Measurements from ENCODE around the gene AFF2.

AFF2 gene

DNA sequence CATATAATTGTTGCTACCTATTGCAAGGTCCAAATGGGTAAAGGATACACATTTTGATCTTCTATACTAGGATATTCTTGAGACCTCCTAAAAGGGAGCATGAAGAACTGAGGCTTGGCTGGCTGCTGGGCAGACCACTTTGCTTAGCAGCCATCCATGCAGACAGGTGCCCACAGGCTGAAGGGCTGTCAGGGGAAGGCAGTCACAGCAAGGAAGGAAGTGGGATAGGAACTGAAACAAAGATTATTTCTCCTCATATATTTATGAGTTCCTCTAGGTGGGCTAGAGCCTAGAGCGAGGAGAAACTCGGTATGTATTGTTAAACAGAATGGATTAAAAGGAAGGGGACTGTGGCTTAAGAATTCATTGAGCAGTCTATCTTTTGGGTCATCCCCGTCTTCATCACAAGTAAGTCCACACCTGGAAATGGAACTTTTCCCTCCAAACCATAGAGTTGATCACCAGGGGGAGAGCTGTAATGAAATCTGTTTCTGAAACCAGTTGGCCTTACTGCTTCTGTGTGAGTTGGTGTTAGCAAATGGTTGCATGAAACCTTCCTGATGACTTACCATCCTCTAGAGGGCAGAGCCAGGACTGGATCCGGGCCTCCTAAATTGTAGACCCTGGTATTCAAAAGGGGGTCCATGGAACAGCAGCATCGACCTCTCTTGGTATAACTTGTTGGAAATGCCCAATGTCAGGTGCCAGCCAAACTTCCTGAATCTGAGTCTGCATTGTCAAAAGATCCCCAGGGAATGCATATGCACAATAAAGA lies 42.3 kb downstream of the AFF2 start:
- H3K9me3 Mint-ChIP-seq, result no peaks in the 10 kb centered on the region
- H3K4me1 Mint-ChIP-seq (ENCODE audit: low read depth), result peaks cover 4% of the 10 kb centered on the region
- no peak overlapping the region for H3K4me3 Mint-ChIP-seq
- no peaks in the 10 kb centered on the region for H3K27me3 Mint-ChIP-seq
- H3K36me3 Mint-ChIP-seq (ENCODE audit: low read depth), result no peaks in the 10 kb centered on the region
- intact Hi-C loops (cut with micrococcal nuclease), result no loop called here
- no peak overlapping the region for H3K27ac Mint-ChIP-seq

DNA sequence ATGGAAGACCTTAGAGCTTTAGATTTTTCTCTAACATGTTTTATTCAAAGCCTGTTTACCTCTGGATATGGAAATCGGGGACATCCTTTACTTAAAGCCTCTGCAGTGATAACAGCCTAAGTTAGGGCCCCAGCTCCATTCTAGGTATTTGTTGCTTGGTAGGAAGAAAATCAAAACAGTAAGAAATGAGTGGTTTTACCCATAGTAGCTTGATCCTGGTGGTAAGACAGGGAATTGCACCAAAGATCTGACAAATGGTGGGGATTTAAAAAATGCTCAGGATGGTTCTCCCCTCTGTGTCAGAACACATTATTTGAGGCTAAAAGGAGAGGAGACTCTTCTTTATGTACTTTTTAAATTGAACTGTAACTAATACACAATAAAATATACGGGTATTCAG lies 52.4 kb downstream of the AFF2 start:
- Mint-ChIP-seq H3K4me1 (ENCODE audit: low read depth) (no peaks in the 10 kb centered on the region), H3K36me3 (ENCODE audit: low read depth) (no peaks in the 10 kb centered on the region), H3K27ac (no peak overlapping the region), H3K9me3 (no peaks in the 10 kb centered on the region), H3K27me3 (no peaks in the 10 kb centered on the region), H3K4me3 (no peak overlapping the region)
- intact Hi-C loops (cut with micrococcal nuclease), result no loop called here

- H3K9me3 Mint-ChIP-seq, result no peaks in the 10 kb centered on the region
Observed at GRCh38 chrX:148555101-148555500, 54.7 kb downstream of the AFF2 start.

GRCh38 chrX:148555571-148556243 lies 55.3 kb downstream of the AFF2 start:
- Mint-ChIP-seq H3K9me3 (no peaks in the 10 kb centered on the region), H3K27ac (no peak overlapping the region), H3K36me3 (ENCODE audit: low read depth) (no peaks in the 10 kb centered on the region), H3K4me1 (ENCODE audit: low read depth) (no peaks in the 10 kb centered on the region), H3K4me3 (no peak overlapping the region), H3K27me3 (no peaks in the 10 kb centered on the region)
- intact Hi-C loops (cut with micrococcal nuclease), result no loop called here

More at GRCh38 chrX:148555101-148555500, 54.7 kb downstream of the AFF2 start:
- Mint-ChIP-seq H3K4me1 (ENCODE audit: low read depth) (no peaks in the 10 kb centered on the region), H3K27ac (no peak overlapping the region), H3K27me3 (no peaks in the 10 kb centered on the region), H3K4me3 (no peak overlapping the region), H3K36me3 (ENCODE audit: low read depth) (no peaks in the 10 kb centered on the region)
- intact Hi-C loops (cut with micrococcal nuclease), result no loop called here

DNA sequence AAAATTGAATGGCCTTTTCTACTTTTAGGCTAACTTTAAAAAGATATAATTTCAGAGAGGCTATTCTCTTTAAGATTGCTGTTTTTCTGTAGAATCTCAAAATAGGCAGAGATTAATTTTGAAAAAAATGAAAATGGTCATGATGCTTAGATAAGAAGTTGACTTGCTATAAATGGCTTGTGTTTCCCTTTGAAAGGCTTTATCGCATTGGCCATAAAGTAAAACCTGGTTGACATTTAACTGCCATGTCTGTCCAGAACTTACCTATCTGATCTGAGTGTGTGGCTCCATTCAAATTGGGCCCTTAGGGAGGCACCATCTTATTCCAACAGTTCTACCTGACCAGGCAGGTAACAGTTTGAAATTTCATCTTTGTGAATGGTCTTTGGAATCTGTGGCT lies 56.1 kb downstream of the AFF2 start:
- Mint-ChIP-seq H3K9me3 (no peaks in the 10 kb centered on the region), H3K36me3 (ENCODE audit: low read depth) (no peaks in the 10 kb centered on the region), H3K4me1 (ENCODE audit: low read depth) (no peaks in the 10 kb centered on the region), H3K27ac (no peak overlapping the region), H3K27me3 (no peaks in the 10 kb centered on the region), H3K4me3 (no peak overlapping the region)
- intact Hi-C loops (cut with micrococcal nuclease), result no loop called here

GRCh38 chrX:148562846-148563245 lies 62.4 kb downstream of the AFF2 start:
- H3K4me1 Mint-ChIP-seq (ENCODE audit: low read depth), result peaks cover 21% of the 10 kb centered on the region
- H3K36me3 Mint-ChIP-seq (ENCODE audit: low read depth), result no peaks in the 10 kb centered on the region
- peak overlapping the region; percentile 58 for H3K27ac Mint-ChIP-seq
- H3K4me3 Mint-ChIP-seq, result peak overlapping the region; percentile 11
- H3K27me3 Mint-ChIP-seq, result no peaks in the 10 kb centered on the region
- H3K9me3 Mint-ChIP-seq, result no peaks in the 10 kb centered on the region
- intact Hi-C loops (cut with micrococcal nuclease), result no loop called here

- no peaks in the 10 kb centered on the region for H3K36me3 Mint-ChIP-seq (ENCODE audit: low read depth)
- no peaks in the 10 kb centered on the region for H3K27me3 Mint-ChIP-seq
- H3K27ac Mint-ChIP-seq, result no peak overlapping the region
- intact Hi-C loops (cut with micrococcal nuclease), result no loop called here
- peaks cover 21% of the 10 kb centered on the region for H3K4me1 Mint-ChIP-seq (ENCODE audit: low read depth)
- H3K4me3 Mint-ChIP-seq, result no peak overlapping the region
- H3K9me3 Mint-ChIP-seq, result no peaks in the 10 kb centered on the region
Observed at GRCh38 chrX:148567229-148567628, 66.8 kb downstream of the AFF2 start.

DNA sequence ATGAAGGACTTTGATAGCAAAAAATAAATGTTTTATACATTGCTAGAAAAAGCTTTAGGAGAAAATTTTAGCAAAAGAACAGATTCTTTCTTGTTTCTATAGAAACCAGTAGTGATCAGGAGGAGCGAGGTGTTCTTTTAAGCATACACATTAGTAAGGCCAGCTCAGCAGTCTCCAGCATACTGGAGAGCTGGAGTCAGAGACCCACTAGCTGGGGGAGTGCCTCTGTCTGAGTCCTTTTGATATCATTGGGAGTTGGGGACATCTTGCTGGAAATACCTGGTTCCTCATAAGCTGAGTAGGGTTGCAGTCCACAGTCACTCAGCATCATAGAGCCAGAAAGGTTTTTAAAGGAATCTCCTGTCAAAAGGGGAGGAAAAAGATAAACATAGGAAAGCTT lies 67.4 kb downstream of the AFF2 start:
- Mint-ChIP-seq H3K4me1 (ENCODE audit: low read depth) (peaks cover 15% of the 10 kb centered on the region), H3K4me3 (no peak overlapping the region), H3K27me3 (no peaks in the 10 kb centered on the region), H3K9me3 (no peaks in the 10 kb centered on the region), H3K27ac (no peak overlapping the region), H3K36me3 (ENCODE audit: low read depth) (no peaks in the 10 kb centered on the region)
- intact Hi-C loops (cut with micrococcal nuclease), result no loop called here

DNA sequence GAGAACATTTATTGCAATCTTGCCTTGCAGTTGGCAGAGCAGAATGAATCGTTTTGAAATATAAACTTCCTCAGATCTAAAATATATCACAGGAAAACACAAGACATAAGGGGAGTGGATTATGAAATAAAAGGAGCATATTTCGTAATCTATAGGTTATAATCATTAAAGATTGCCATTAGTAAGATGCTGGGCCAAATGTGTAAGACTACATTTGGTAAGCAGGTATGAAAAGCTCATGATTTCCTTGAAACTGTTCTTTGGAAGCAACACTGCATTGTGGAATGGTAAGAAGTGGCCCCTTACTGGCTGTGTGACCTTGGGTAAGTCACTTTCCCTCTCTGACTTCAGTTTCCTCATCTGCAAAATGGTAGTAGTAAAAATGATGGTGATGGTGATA lies 68.3 kb downstream of the AFF2 start:
- intact Hi-C loops (cut with micrococcal nuclease), result no loop called here
- Mint-ChIP-seq H3K4me3 (no peak overlapping the region), H3K27ac (no peak overlapping the region), H3K27me3 (no peaks in the 10 kb centered on the region), H3K9me3 (no peaks in the 10 kb centered on the region), H3K36me3 (ENCODE audit: low read depth) (no peaks in the 10 kb centered on the region), H3K4me1 (ENCODE audit: low read depth) (peaks cover 7% of the 10 kb centered on the region)

DNA sequence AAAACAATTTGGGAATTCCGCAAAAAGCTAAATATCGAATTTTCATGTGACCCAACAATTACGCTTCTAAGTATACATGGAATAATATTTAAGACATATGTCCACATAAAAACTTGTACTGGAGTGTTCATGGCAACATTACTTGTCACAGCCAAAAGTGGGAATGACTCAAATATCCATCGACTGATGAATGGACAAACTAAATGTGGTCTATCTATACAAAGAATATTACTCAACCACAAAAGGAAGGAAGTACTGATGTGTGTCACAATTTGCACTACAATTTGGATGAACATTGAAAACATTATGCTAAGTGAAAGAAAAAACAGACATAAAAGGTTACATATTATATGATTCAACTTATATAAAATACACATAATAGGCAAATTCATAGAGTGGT lies 71.9 kb downstream of the AFF2 start:
- H3K4me3 Mint-ChIP-seq, result no peak overlapping the region
- no peaks in the 10 kb centered on the region for H3K27me3 Mint-ChIP-seq
- no peaks in the 10 kb centered on the region for H3K9me3 Mint-ChIP-seq
- intact Hi-C loops (cut with micrococcal nuclease), result no loop called here
- H3K36me3 Mint-ChIP-seq (ENCODE audit: low read depth), result no peaks in the 10 kb centered on the region
- H3K4me1 Mint-ChIP-seq (ENCODE audit: low read depth), result no peaks in the 10 kb centered on the region
- no peak overlapping the region for H3K27ac Mint-ChIP-seq

GRCh38 chrX:148573119-148573518 lies 72.7 kb downstream of the AFF2 start:
- intact Hi-C loops (cut with micrococcal nuclease), result no loop called here
- Mint-ChIP-seq H3K27me3 (no peaks in the 10 kb centered on the region), H3K4me1 (ENCODE audit: low read depth) (peaks cover 7% of the 10 kb centered on the region), H3K9me3 (no peaks in the 10 kb centered on the region), H3K36me3 (ENCODE audit: low read depth) (no peaks in the 10 kb centered on the region), H3K27ac (no peak overlapping the region), H3K4me3 (no peak overlapping the region)

DNA sequence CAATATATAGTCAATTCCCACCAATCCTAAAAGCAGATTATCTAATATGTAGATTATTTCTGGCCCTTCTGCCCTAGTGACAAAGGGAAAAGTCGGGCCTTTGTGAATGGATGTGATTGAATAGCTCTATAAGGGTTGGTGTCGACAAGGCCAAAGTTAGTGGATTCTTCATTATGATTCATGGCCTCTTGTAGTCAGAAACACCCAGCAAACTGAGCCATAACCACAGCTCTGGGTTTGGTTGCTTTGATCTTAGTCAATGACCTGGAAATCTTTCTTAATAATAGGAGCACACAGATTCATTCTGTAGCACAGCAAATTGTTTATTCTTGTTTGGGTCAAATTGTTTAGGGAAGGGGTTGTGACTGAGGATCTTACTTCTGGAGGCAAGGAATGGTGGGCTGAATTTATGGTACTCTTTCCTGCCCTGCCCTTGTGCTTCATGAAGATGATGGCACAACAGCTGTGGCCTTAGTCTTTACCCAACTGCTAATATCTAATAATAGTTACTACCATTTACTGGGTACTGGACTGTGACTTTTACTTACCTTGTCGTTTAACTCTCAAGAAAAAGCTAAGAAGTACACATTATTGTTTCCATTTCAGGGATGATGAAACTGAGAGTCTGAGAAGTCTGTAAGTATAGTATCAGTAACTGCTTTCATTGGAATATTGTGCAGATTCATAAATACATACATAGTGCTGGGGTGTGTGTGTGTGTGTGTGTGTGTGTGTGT lies 74.0 kb downstream of the AFF2 start:
- H3K27me3 Mint-ChIP-seq, result no peaks in the 10 kb centered on the region
- H3K27ac Mint-ChIP-seq, result no peak overlapping the region
- intact Hi-C loops (cut with micrococcal nuclease), result no loop called here
- no peak overlapping the region for H3K4me3 Mint-ChIP-seq
- H3K9me3 Mint-ChIP-seq, result no peaks in the 10 kb centered on the region
- H3K36me3 Mint-ChIP-seq (ENCODE audit: low read depth), result no peaks in the 10 kb centered on the region
- peaks cover 9% of the 10 kb centered on the region for H3K4me1 Mint-ChIP-seq (ENCODE audit: low read depth)

- H3K27me3 Mint-ChIP-seq, result no peaks in the 10 kb centered on the region
- intact Hi-C loops (cut with micrococcal nuclease), result no loop called here
- H3K4me1 Mint-ChIP-seq (ENCODE audit: low read depth), result peaks cover 9% of the 10 kb centered on the region
- H3K4me3 Mint-ChIP-seq, result no peak overlapping the region
- H3K9me3 Mint-ChIP-seq, result no peaks in the 10 kb centered on the region
- H3K36me3 Mint-ChIP-seq (ENCODE audit: low read depth), result no peaks in the 10 kb centered on the region
- no peak overlapping the region for H3K27ac Mint-ChIP-seq
Observed at GRCh38 chrX:148576396-148576795, 76.0 kb downstream of the AFF2 start.

GRCh38 chrX:148577741-148578140 lies 77.3 kb downstream of the AFF2 start:
- Mint-ChIP-seq H3K27me3 (no peaks in the 10 kb centered on the region), H3K4me3 (no peak overlapping the region), H3K9me3 (no peaks in the 10 kb centered on the region), H3K4me1 (ENCODE audit: low read depth) (peaks cover 9% of the 10 kb centered on the region), H3K36me3 (ENCODE audit: low read depth) (no peaks in the 10 kb centered on the region), H3K27ac (no peak overlapping the region)
- intact Hi-C loops (cut with micrococcal nuclease), result no loop called here
